ENCODE results near the gene CRYGN. TPM values are rescaled to one million over a fixed set of nuclear protein-coding genes. Genes with fewer than 3 reads are reported as not detected.

CRYGN gene
- total and polyA plus RNA-seq, 12 donors, result 0.07 to 0.72 (median 0.22) TPM; not detected in 8

DNA sequence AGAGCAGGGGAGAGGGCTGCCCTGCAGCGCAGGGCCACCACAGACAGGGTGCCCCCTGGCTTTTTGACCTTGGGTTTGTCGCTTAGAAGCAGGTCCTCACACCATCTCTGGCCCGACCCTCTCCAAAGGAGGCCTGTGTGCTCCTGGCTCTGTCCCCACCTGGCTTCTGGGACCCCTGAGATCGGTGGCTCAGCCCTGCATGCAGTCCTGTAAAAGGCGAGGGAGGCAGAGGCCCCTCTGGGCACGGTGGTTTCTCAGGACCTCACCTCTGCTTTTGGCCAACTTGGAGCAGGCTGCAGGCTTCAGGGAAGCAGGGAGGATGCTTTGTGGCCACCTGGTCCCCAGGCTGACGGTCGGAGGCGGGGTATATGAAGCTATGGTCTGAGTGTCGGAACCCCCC, 51.5 kb downstream of the CRYGN start:
- Histone ChIP-seq H3K27me3 (peaks cover 0 to 53% (median 24%) of the 10 kb centered on the region in 7 donors), H3K36me3 (no peaks in the 10 kb centered on the region), H3K9me3 (no peaks in the 10 kb centered on the region), H3K4me1 (no peaks in the 10 kb centered on the region), H3K4me3 (no peak overlapping the region), H3K27ac (no peak overlapping the region)
- no peak for DNase-seq
- 90 to 95% methylated on average over 10 of the region's 10 CpGs for WGBS, 2 donors
- ATAC-seq, result no peak
- intact Hi-C loops (cut with DNase I), result no loop called here
- TF ChIP-seq, protein P1, sequence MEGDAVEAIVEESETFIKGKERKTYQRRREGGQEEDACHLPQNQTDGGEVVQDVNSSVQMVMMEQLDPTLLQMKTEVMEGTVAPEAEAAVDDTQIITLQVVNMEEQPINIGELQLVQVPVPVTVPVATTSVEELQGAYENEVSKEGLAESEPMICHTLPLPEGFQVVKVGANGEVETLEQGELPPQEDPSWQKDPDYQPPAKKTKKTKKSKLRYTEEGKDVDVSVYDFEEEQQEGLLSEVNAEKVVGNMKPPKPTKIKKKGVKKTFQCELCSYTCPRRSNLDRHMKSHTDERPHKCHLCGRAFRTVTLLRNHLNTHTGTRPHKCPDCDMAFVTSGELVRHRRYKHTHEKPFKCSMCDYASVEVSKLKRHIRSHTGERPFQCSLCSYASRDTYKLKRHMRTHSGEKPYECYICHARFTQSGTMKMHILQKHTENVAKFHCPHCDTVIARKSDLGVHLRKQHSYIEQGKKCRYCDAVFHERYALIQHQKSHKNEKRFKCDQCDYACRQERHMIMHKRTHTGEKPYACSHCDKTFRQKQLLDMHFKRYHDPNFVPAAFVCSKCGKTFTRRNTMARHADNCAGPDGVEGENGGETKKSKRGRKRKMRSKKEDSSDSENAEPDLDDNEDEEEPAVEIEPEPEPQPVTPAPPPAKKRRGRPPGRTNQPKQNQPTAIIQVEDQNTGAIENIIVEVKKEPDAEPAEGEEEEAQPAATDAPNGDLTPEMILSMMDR (IDR thresholded peaks at IDR 0.05), result no peak

DNA sequence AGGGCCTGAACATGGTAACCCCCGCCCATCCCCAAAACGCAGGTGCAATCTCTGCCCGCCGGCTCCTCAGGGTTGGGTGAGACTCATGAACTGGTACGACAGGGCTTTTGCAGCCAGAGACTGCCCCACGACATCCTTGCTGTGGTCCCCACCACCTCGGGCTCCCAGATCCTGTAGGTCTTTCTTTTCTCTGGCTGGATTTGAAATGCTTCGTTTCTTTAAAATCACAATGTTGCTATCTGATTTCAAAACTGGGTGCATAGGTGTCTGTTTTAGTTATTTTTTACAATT, 52.0 kb downstream of the CRYGN start:
- WGBS, 2 donors, result 88 to 93% methylated on average over 8 of the region's 8 CpGs
- no peak overlapping the region for H3K27ac ChIP-seq
- TF ChIP-seq, protein P1 (IDR thresholded peaks at IDR 0.05), result no peak

DNA sequence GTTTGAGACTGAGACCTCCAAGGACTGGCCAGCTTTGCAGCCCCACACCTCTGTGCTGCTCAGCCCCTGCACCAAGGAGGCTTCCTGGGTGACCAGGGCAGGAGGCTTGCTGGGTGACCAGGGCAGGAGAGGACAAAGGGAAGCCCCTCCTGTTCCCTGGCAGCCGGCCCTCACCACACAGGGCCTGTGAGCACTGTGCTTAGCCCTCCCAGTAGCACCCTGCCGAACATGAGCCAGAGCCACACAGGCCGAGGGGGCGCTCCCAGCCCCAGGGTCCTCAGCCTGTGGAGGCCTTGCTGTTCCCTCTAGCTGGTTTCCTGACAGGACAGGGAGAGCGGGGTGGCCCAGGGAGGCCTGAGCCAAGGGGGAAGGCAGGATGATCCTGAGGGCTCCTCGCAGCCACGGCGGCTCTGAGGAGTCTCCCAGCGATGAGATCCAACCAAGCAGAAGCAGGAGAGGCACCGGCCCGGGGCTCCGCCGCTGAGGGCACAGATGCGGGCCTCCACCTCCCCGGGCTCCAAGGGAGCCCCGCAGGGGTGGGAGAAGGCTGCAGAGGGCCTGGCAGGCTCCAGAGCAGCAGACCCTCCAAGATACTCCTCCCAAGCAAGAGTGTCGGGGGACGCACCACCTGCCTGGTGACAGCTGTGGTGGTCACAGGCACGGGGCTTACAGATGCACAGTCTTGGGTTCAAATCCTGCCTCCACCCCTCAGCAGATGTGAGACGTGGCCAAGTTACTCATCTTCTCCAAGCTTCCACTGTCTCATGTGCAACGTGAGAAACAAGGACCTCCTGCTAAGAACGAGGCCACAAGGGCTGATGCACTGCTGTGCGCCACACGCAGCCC, 52.6 kb downstream of the CRYGN start:
- no peak overlapping the region for H3K27ac ChIP-seq

More for the DNA sequence above, 52.0 kb downstream of the CRYGN start:
- Histone ChIP-seq H3K9me3 (no peaks in the 10 kb centered on the region), H3K4me1 (no peaks in the 10 kb centered on the region), H3K27me3 (peaks cover 0 to 53% (median 28%) of the 10 kb centered on the region in 7 donors), H3K4me3 (no peak overlapping the region), H3K36me3 (no peaks in the 10 kb centered on the region)
- ATAC-seq (no peak), DNase-seq (no peak)
- intact Hi-C loops (cut with DNase I), result no loop called here

DNA sequence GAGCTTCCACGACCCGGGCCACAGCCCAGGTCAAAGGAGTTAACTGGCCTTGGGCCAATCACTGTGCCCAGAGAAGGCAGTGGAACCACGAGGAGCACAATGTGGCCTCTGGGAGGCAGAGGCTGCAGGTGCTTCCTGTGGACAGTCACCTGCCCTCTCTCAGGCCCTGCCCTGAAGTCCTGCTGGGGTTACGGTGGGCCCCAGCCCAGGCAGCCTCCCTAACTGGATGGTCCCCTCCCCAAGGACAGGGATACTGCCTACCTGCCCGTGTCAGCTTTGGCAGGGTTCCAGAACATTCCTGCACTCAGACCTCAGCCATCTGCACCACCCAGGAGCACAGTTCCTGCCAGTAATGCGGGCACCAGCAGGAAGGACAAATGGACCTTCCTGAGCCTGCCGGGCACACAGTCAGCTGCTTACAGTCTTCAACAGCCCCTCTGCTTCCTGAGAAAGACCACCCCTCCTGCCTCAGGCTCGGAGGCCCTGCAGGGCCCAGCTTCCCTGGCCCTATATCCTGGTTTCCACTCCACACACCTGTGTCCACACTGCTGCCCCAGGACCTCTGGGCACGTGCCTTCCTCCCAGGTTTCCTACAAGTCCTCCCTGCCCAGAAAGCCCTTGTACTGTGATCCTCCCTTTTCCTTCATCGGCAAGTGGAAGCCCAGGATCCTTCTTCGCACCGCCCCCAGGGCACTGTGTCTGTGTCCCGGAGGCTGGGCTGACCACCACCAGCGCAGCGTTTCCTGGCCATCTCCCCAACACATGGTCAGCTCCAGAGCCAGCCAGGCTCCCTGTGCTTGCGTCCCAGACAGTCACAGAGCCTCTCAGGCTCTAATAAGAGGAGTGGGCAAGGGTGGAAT, 53.4 kb downstream of the CRYGN start:
- H3K27me3 ChIP-seq, result peaks cover 14 to 55% (median 42%) of the 10 kb centered on the region in 7 donors
- no peaks in the 10 kb centered on the region for H3K36me3 ChIP-seq
- no peak overlapping the region for H3K4me3 ChIP-seq
- H3K9me3 ChIP-seq, result no peaks in the 10 kb centered on the region
- TF ChIP-seq, protein P1 (IDR thresholded peaks at IDR 0.05), result no peak
- H3K4me1 ChIP-seq, result peaks cover 3 to 12% (median 9%) of the 10 kb centered on the region in 9 donors
- no peak for ATAC-seq
- intact Hi-C loops (cut with DNase I), result no loop called here
- WGBS, 2 donors, result 57 to 65% methylated on average over 16 of the region's 16 CpGs
- no peak for DNase-seq
- H3K27ac ChIP-seq, result no peak overlapping the region

More for the DNA sequence above, 52.6 kb downstream of the CRYGN start:
- DNase-seq (no peak), ATAC-seq (no peak)
- Histone ChIP-seq H3K36me3 (no peaks in the 10 kb centered on the region), H3K4me1 (peaks cover 0 to 3% (median under 1%) of the 10 kb centered on the region in 9 donors), H3K9me3 (no peaks in the 10 kb centered on the region), H3K4me3 (no peak overlapping the region), H3K27me3 (peaks cover 5 to 53% (median 34%) of the 10 kb centered on the region in 7 donors)
- TF ChIP-seq, protein P1 (IDR thresholded peaks at IDR 0.05), result no peak
- intact Hi-C loops (cut with DNase I), result no loop called here
- WGBS, 2 donors, result 88 to 95% methylated on average over 24 of the region's 24 CpGs

Measured in heart right ventricle (tissue), 16 donors.